ENCODE data around the gene EFNA5. TPM values are rescaled to one million over a fixed set of nuclear protein-coding genes. Genes with fewer than 3 reads are reported as not detected.
"Not testable (repeated sequence)": the region's sequence is repeated elsewhere in the genome, so short reads cannot be mapped to it uniquely, and the experiment has no call there.

The EFNA5 gene
- total RNA-seq, 1 experiment from 2014 or later = 1.5 TPM

- Histone ChIP-seq H3K9me3 (no peaks in the 10 kb centered on the region), H3K4me3 (ENCODE audit: low read depth, low read length) (no peak overlapping the region), H3K4me1 (no peaks in the 10 kb centered on the region), H3K27me3 (replicated peaks; ENCODE audit: control insufficient read depth, insufficient read depth, low read length) (no peaks in the 10 kb centered on the region; the same call in 1 of the 2 replicates), H3K36me3 (ENCODE audit: control insufficient read depth, insufficient read depth, low read length) (no peaks in the 10 kb centered on the region)
- DNase-seq = no peak
- Mint-ChIP-seq H3K36me3 (ENCODE audit: insufficient read depth, unreplicated experiment) (no peaks in the 10 kb centered on the region), H3K27me3 (ENCODE audit: insufficient read depth, unreplicated experiment) (peaks cover 11% of the 10 kb centered on the region), H3K27ac (ENCODE audit: unreplicated experiment) (no peak overlapping the region), H3K4me1 (ENCODE audit: low read depth, unreplicated experiment) (no peaks in the 10 kb centered on the region), H3K4me3 (ENCODE audit: unreplicated experiment) (no peak overlapping the region), H3K9me3 (ENCODE audit: unreplicated experiment) (no peaks in the 10 kb centered on the region)
- intact Hi-C loops (cut with micrococcal nuclease; ENCODE audit: unreplicated experiment) = no loop called here
- ChIA-PET POLR2A (no interaction called here), CTCF (no interaction called here)
- no peak for TF ChIP-seq CTCF (IDR thresholded peaks at IDR 0.05; ENCODE audit: insufficient read depth in 1 of 2, low read depth in 1 of 2, low read length in 1 of 2, severe bottlenecking in 1 of 2, unreplicated experiment in 1 of 2)
- no TSS peak for BruUV-seq (replicated peaks)
These were observed 171.0 kb downstream of the EFNA5 start for GRCh38 chr5:107499776-107500175.

GRCh38 chr5:107499237-107499636, 171.5 kb downstream of the EFNA5 start:
- Histone ChIP-seq H3K9me3 (no peaks in the 10 kb centered on the region), H3K4me3 (ENCODE audit: low read depth, low read length) (no peak overlapping the region), H3K36me3 (ENCODE audit: control insufficient read depth, insufficient read depth, low read length) (no peaks in the 10 kb centered on the region), H3K4me1 (no peaks in the 10 kb centered on the region), H3K27me3 (replicated peaks; ENCODE audit: control insufficient read depth, insufficient read depth, low read length) (no peaks in the 10 kb centered on the region; the same call in 1 of the 2 replicates)
- DNase-seq = no peak
- no peaks in the 10 kb centered on the region for H3K4me1 Mint-ChIP-seq (ENCODE audit: low read depth, unreplicated experiment)
- H3K27ac Mint-ChIP-seq (ENCODE audit: unreplicated experiment) = no peak overlapping the region
- intact Hi-C loops (cut with micrococcal nuclease; ENCODE audit: unreplicated experiment) = no loop called here
- no TSS peak for BruUV-seq (replicated peaks)
- ChIA-PET CTCF (no interaction called here), POLR2A (no interaction called here)
- peaks cover 11% of the 10 kb centered on the region for H3K27me3 Mint-ChIP-seq (ENCODE audit: insufficient read depth, unreplicated experiment)
- no peaks in the 10 kb centered on the region for H3K9me3 Mint-ChIP-seq (ENCODE audit: unreplicated experiment)
- TF ChIP-seq CTCF (IDR thresholded peaks at IDR 0.05; ENCODE audit: insufficient read depth in 1 of 2, low read depth in 1 of 2, low read length in 1 of 2, severe bottlenecking in 1 of 2, unreplicated experiment in 1 of 2) = no peak
- no peaks in the 10 kb centered on the region for H3K36me3 Mint-ChIP-seq (ENCODE audit: insufficient read depth, unreplicated experiment)
- no peak overlapping the region for H3K4me3 Mint-ChIP-seq (ENCODE audit: unreplicated experiment)

GRCh38 chr5:107496466-107496865, 174.3 kb downstream of the EFNA5 start:
- Mint-ChIP-seq H3K4me3 (ENCODE audit: unreplicated experiment) (no peak overlapping the region), H3K27me3 (ENCODE audit: insufficient read depth, unreplicated experiment) (no peaks in the 10 kb centered on the region), H3K27ac (ENCODE audit: unreplicated experiment) (no peak overlapping the region), H3K9me3 (ENCODE audit: unreplicated experiment) (no peaks in the 10 kb centered on the region), H3K4me1 (ENCODE audit: low read depth, unreplicated experiment) (no peaks in the 10 kb centered on the region), H3K36me3 (ENCODE audit: insufficient read depth, unreplicated experiment) (no peaks in the 10 kb centered on the region)
- Histone ChIP-seq H3K27me3 (replicated peaks; ENCODE audit: control insufficient read depth, insufficient read depth, low read length) (no peaks in the 10 kb centered on the region), H3K4me3 (ENCODE audit: low read depth, low read length) (no peak overlapping the region), H3K36me3 (ENCODE audit: control insufficient read depth, insufficient read depth, low read length) (no peaks in the 10 kb centered on the region), H3K9me3 (no peaks in the 10 kb centered on the region), H3K4me1 (no peaks in the 10 kb centered on the region)
- no peak for TF ChIP-seq CTCF (IDR thresholded peaks at IDR 0.05; ENCODE audit: insufficient read depth in 1 of 2, low read depth in 1 of 2, low read length in 1 of 2, severe bottlenecking in 1 of 2, unreplicated experiment in 1 of 2)
- BruUV-seq (replicated peaks) = no TSS peak
- intact Hi-C loops (cut with micrococcal nuclease; ENCODE audit: unreplicated experiment) = no loop called here
- POLR2A ChIA-PET = no interaction called here
- DNase-seq = no peak
- CTCF ChIA-PET = no interaction called here

GRCh38 chr5:107494129-107494528, 176.6 kb downstream of the EFNA5 start:
- H3K27me3 ChIP-seq (replicated peaks; ENCODE audit: control insufficient read depth, insufficient read depth, low read length); intact Hi-C loops (cut with micrococcal nuclease; ENCODE audit: unreplicated experiment); H3K9me3 Mint-ChIP-seq (ENCODE audit: unreplicated experiment); H3K4me3 ChIP-seq (ENCODE audit: low read depth, low read length); H3K9me3 ChIP-seq; H3K36me3 ChIP-seq (ENCODE audit: control insufficient read depth, insufficient read depth, low read length); H3K4me1 ChIP-seq; H3K27ac Mint-ChIP-seq (ENCODE audit: unreplicated experiment); DNase-seq; H3K4me3 Mint-ChIP-seq (ENCODE audit: unreplicated experiment); CTCF ChIA-PET; POLR2A ChIA-PET; H3K4me1 Mint-ChIP-seq (ENCODE audit: low read depth, unreplicated experiment); BruUV-seq (replicated peaks); H3K36me3 Mint-ChIP-seq (ENCODE audit: insufficient read depth, unreplicated experiment); H3K27me3 Mint-ChIP-seq (ENCODE audit: insufficient read depth, unreplicated experiment): not testable (repeated sequence)
